GM12878 (cell line): Measurements from ENCODE around the gene MACF1. TPM values are rescaled to one million over a fixed set of nuclear protein-coding genes. Genes with fewer than 3 reads are reported as not detected.

ENCODE experiments used
- BCL11A ChIP-seq: IDR thresholded peaks from 2 replicates; pipeline ENCODE4 v1.6.1; 2011; ENCODE audit warnings: low read depth, low read length
- CHD2 ChIP-seq: IDR thresholded peaks from 2 replicates; pipeline ENCODE4 v1.6.1; 2011; ENCODE audit warnings: low read depth, low read length, improper control_type of control experiment, borderline replicate concordance
- CREB1 ChIP-seq: IDR thresholded peaks from 2 replicates; pipeline ENCODE4 v1.6.1; 2012; ENCODE audit warnings: low read depth, mild to moderate bottlenecking, inconsistent platforms
- EGR1 ChIP-seq, 2 experiments: IDR thresholded peaks; 1 replicate in 1 of 2; 2 replicates in 1 of 2; pipeline ENCODE4 v1.6.1; 2011 to 2012; ENCODE audit warnings: low read depth in 2 of 2, low read length in 2 of 2, borderline replicate concordance in 1 of 2, mild to moderate bottlenecking in 1 of 2, moderate library complexity in 1 of 2
- HDGF ChIP-seq: fragments of 450-650 bp; IDR thresholded peaks from 2 replicates; pipeline ENCODE4 v1.6.1; 2016; ENCODE audit warnings: antibody characterized with exemption
- IKZF1 ChIP-seq: fragments of 450-650 bp; conservative IDR thresholded peaks from 2 replicates; pipeline ENCODE4 v1.6.1; 2017; ENCODE audit warnings: antibody characterized with exemption, mild to moderate bottlenecking
- IKZF2 ChIP-seq, 2 experiments: fragments of 450-650 bp; IDR thresholded peaks; 2 replicates each; pipeline ENCODE4 v1.6.1; 2017; ENCODE audit warnings: mild to moderate bottlenecking in 2 of 2, moderate library complexity in 2 of 2
- LARP7 ChIP-seq: fragments of 450-650 bp; IDR thresholded peaks from 2 replicates; pipeline ENCODE4 v1.6.1; 2017; ENCODE audit warnings: mild to moderate bottlenecking
- MEF2B ChIP-seq: fragments of 450-650 bp; IDR thresholded peaks from 2 replicates; pipeline ENCODE4 v1.6.1; 2018; ENCODE audit warnings: mild to moderate bottlenecking, moderate library complexity; ENCODE audit not compliant: partially characterized antibody, poor library complexity, severe bottlenecking
- MTA2 ChIP-seq: fragments of 450-650 bp; IDR thresholded peaks from 2 replicates; pipeline ENCODE4 v1.6.1; 2016; ENCODE audit warnings: low read depth, mild to moderate bottlenecking, moderate library complexity
- NBN ChIP-seq: fragments of 450-650 bp; IDR thresholded peaks from 2 replicates; pipeline ENCODE4 v1.6.1; 2016
- NFIC ChIP-seq: IDR thresholded peaks from 2 replicates; pipeline ENCODE4 v1.6.1; 2012; ENCODE audit warnings: low read depth, mild to moderate bottlenecking, inconsistent platforms, low read length, moderate library complexity
- NR2C1 ChIP-seq: fragments of 450-650 bp; IDR thresholded peaks from 2 replicates; pipeline ENCODE4 v1.6.1; 2017; ENCODE audit warnings: antibody characterized with exemption, mild to moderate bottlenecking, moderate library complexity
- PAX5 ChIP-seq: IDR thresholded peaks from 2 replicates; pipeline ENCODE4 v1.6.1; 2011; ENCODE audit warnings: low read depth, low read length, borderline replicate concordance
- POLR2A ChIP-seq: IDR thresholded peaks from 2 replicates; pipeline ENCODE4 v1.6.1; 2011; ENCODE audit warnings: low read depth, mild to moderate bottlenecking, low read length
- RUNX3 ChIP-seq: IDR thresholded peaks from 2 replicates; pipeline ENCODE4 v1.6.1; 2012; ENCODE audit warnings: low read length, inconsistent platforms
- ZBED1 ChIP-seq: IDR thresholded peaks from 2 replicates; pipeline ENCODE4 v1.6.1; 2016; ENCODE audit warnings: borderline replicate concordance
- ZZZ3 ChIP-seq: IDR thresholded peaks from 2 replicates; pipeline ENCODE4 v1.6.1; 2011; ENCODE audit warnings: low read depth; ENCODE audit not compliant: control insufficient read depth, insufficient read length
- polyA plus RNA-seq, 11 experiments: library from polyadenylated mRNA; depleted of rRNA in 4 of 11; unstranded in 6 of 11; stranded (reverse) in 5 of 11; fragments of >200 nt; fragmentation: Nextera tagmentation in 4 of 11; fragmentation: Illumina TruSeq in 1 of 11; extraction: Ambion mirVana in 4 of 11; extraction: Trizol in 1 of 11; gene quantifications; 1 replicate in 1 of 11; 2 replicates in 10 of 11; pipeline versions ENCODE4 v1.2.1 to v1.2.3, GENCODE V29; 2011 to 2016; ENCODE audit warnings: inconsistent platforms in 2 of 11, missing spikeins in 2 of 11, low read depth in 1 of 11
- total RNA-seq, 4 experiments: library from RNA; depleted of rRNA in 3 of 4; stranded (reverse); fragments of >200 nt in 3 of 4; fragmentation: Illumina TruSeq in 1 of 4; extraction: Trizol in 1 of 4; gene quantifications; 2 replicates each; pipeline versions ENCODE4 v1.2.1 to v1.2.3, GENCODE V29; 2013 to 2021
- TF ChIP-seq, protein P1 (sequence below): IDR thresholded peaks from 2 replicates; pipeline ENCODE4 v1.6.1; 2011; ENCODE audit warnings: mild to moderate bottlenecking, low read depth, low read length, moderate library complexity; ENCODE audit not compliant: insufficient replicate concordance
- TF ChIP-seq, protein P2 (sequence below): fragments of 450-650 bp; IDR thresholded peaks from 2 replicates; pipeline ENCODE4 v1.6.1; 2017; ENCODE audit warnings: antibody characterized with exemption, mild to moderate bottlenecking, moderate library complexity
- TF ChIP-seq, protein P3 (sequence below): fragments of 450-650 bp; IDR thresholded peaks from 2 replicates; pipeline ENCODE4 v1.6.1; 2018; ENCODE audit warnings: borderline replicate concordance, mild to moderate bottlenecking; ENCODE audit not compliant: partially characterized antibody
- TF ChIP-seq, protein P4 (sequence below): fragments of 450-650 bp; IDR thresholded peaks from 2 replicates; pipeline ENCODE4 v1.6.1; 2017; ENCODE audit warnings: mild to moderate bottlenecking, low read depth, inconsistent platforms; ENCODE audit not compliant: poor library complexity, severe bottlenecking

Gene MACF1
- total and polyA plus RNA-seq, 10 of the 15 experiments (the other 5 are each of a cell fraction or from before 2014, with no cell fraction given) = 15.5 to 201 (median 76.9) TPM

DNA sequence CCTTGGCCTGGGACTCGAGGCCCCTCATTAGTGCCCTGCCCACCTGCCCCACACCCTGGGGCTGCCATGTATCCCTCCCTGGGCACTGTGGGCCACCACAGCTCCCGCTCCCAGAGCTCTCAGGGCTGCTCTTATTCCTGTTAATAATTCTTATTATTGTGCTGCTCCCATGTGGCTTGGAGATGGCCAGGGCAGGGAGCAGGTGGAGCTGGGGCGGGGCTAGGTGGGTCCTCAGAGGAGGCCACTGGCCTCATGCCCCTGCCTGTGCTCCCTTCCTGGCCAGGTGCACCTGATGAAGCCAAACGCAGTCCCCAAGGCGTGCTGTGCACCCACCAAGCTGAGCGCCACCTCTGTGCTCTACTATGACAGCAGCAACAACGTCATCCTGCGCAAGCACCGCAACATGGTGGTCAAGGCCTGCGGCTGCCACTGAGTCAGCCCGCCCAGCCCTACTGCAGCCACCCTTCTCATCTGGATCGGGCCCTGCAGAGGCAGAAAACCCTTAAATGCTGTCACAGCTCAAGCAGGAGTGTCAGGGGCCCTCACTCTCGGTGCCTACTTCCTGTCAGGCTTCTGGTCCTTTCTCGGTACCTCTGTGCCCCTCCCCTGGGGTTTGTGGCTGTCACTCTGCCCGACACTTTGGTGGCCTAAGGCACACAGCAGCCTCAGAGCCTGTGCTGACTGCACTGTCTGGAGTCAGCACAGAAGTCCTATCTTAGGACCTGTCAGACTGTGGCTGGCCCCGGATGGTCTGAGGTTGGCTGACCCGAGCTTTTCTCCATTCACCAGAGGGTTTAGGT lies 321.1 kb downstream of the MACF1 start (continued):
- TF ChIP-seq CREB1 (peak; percentile 50; the same call in 1 of the 2 replicates), LARP7 (0 out of 2 replicates have a peak, but pooled peaks have one; percentile 33), HDGF (peak; percentile 61; the same call in 1 of the 2 replicates), CHD2 (peak; percentile 24; the same call in 1 of the 2 replicates), PAX5 (peak; percentile 55; the same call in 1 of the 2 replicates), ZZZ3 (no peak), MTA2 (peak; percentile 59), RUNX3 (peak; percentile 75), POLR2A (0 out of 2 replicates have a peak, but pooled peaks have one; percentile 24), NR2C1 (no peak), ZBED1 (no peak), BCL11A (peak; percentile 37; the same call in 1 of the 2 replicates), NFIC (no peak), IKZF2 (IDR thresholded peaks at IDR 0.05) (peak; percentile 58 to 69), IKZF1 (peak; percentile 78), MEF2B (peak; percentile 97), EGR1 (IDR thresholded peaks at IDR 0.05; ENCODE audit: borderline replicate concordance in 1 of 2, low read depth in 2 of 2, low read length in 2 of 2) (0 out of 3 replicates have a peak, but pooled peaks of 1 of the 2 experiments have one; percentile 14), NBN (peak; percentile 75)
- TF ChIP-seq, protein P1, sequence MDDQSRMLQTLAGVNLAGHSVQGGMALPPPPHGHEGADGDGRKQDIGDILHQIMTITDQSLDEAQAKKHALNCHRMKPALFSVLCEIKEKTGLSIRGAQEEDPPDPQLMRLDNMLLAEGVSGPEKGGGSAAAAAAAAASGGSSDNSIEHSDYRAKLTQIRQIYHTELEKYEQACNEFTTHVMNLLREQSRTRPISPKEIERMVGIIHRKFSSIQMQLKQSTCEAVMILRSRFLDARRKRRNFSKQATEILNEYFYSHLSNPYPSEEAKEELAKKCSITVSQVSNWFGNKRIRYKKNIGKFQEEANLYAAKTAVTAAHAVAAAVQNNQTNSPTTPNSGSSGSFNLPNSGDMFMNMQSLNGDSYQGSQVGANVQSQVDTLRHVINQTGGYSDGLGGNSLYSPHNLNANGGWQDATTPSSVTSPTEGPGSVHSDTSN = peak; percentile 74
- TF ChIP-seq, protein P2, sequence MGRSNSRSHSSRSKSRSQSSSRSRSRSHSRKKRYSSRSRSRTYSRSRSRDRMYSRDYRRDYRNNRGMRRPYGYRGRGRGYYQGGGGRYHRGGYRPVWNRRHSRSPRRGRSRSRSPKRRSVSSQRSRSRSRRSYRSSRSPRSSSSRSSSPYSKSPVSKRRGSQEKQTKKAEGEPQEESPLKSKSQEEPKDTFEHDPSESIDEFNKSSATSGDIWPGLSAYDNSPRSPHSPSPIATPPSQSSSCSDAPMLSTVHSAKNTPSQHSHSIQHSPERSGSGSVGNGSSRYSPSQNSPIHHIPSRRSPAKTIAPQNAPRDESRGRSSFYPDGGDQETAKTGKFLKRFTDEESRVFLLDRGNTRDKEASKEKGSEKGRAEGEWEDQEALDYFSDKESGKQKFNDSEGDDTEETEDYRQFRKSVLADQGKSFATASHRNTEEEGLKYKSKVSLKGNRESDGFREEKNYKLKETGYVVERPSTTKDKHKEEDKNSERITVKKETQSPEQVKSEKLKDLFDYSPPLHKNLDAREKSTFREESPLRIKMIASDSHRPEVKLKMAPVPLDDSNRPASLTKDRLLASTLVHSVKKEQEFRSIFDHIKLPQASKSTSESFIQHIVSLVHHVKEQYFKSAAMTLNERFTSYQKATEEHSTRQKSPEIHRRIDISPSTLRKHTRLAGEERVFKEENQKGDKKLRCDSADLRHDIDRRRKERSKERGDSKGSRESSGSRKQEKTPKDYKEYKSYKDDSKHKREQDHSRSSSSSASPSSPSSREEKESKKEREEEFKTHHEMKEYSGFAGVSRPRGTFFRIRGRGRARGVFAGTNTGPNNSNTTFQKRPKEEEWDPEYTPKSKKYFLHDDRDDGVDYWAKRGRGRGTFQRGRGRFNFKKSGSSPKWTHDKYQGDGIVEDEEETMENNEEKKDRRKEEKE = no peak
- TF ChIP-seq, protein P3, sequence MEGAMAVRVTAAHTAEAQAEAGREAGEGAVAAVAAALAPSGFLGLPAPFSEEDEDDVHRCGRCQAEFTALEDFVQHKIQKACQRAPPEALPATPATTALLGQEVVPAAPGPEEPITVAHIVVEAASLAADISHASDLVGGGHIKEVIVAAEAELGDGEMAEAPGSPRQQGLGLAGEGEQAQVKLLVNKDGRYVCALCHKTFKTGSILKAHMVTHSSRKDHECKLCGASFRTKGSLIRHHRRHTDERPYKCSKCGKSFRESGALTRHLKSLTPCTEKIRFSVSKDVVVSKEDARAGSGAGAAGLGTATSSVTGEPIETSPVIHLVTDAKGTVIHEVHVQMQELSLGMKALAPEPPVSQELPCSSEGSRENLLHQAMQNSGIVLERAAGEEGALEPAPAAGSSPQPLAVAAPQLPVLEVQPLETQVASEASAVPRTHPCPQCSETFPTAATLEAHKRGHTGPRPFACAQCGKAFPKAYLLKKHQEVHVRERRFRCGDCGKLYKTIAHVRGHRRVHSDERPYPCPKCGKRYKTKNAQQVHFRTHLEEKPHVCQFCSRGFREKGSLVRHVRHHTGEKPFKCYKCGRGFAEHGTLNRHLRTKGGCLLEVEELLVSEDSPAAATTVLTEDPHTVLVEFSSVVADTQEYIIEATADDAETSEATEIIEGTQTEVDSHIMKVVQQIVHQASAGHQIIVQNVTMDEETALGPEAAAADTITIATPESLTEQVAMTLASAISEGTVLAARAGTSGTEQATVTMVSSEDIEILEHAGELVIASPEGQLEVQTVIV = no peak
- TF ChIP-seq, protein P4, sequence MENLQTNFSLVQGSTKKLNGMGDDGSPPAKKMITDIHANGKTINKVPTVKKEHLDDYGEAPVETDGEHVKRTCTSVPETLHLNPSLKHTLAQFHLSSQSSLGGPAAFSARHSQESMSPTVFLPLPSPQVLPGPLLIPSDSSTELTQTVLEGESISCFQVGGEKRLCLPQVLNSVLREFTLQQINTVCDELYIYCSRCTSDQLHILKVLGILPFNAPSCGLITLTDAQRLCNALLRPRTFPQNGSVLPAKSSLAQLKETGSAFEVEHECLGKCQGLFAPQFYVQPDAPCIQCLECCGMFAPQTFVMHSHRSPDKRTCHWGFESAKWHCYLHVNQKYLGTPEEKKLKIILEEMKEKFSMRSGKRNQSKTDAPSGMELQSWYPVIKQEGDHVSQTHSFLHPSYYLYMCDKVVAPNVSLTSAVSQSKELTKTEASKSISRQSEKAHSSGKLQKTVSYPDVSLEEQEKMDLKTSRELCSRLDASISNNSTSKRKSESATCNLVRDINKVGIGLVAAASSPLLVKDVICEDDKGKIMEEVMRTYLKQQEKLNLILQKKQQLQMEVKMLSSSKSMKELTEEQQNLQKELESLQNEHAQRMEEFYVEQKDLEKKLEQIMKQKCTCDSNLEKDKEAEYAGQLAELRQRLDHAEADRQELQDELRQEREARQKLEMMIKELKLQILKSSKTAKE = peak; percentile 98
